Measurements from ENCODE around the gene CLIC3.

GRCh38 chr9:136980669-136981478 lies 15.5 kb downstream of the CLIC3 start:
- TF ChIP-seq CTCF (IDR thresholded peaks at IDR 0.05; ENCODE audit: low read length) (no peak), EZH2 (optimal IDR thresholded peaks at IDR 0.05; ENCODE audit: low read depth, low read length) (no peak), EZH2phosphoT487 (IDR thresholded peaks at IDR 0.05; ENCODE audit: low read length) (no peak)
